ENCODE data around the gene PLB1.

PLB1 gene

GRCh38 chr2:28678175-28678855, 182.5 kb downstream of the PLB1 start:
- DNase-seq (ENCODE audit: insufficient read length, low spot score) (no peak), FAIRE-seq (no peak)
- TF ChIP-seq POU2F2 (IDR thresholded peaks at IDR 0.05; ENCODE audit: low read depth, low read length) (no peak), POLR2AphosphoS5 (IDR thresholded peaks at IDR 0.05; ENCODE audit: low read depth, low read length) (no peak), SPI1 (IDR thresholded peaks at IDR 0.05; ENCODE audit: low read depth, low read length) (no peak), PAX5 (IDR thresholded peaks at IDR 0.05; ENCODE audit: insufficient read depth, low read length, severe bottlenecking) (no peak), POLR2A (IDR thresholded peaks at IDR 0.05; ENCODE audit: low read depth, low read length) (no peak), TAF1 (IDR thresholded peaks at IDR 0.05; ENCODE audit: low read depth, low read length) (no peak)

- DNase-seq (ENCODE audit: insufficient read length, low spot score) = no peak
- no peak for FAIRE-seq
- TF ChIP-seq POLR2A (IDR thresholded peaks at IDR 0.05; ENCODE audit: low read depth, low read length) (no peak), POLR2AphosphoS5 (IDR thresholded peaks at IDR 0.05; ENCODE audit: low read depth, low read length) (no peak), POU2F2 (IDR thresholded peaks at IDR 0.05; ENCODE audit: low read depth, low read length) (no peak), PAX5 (IDR thresholded peaks at IDR 0.05; ENCODE audit: insufficient read depth, low read length, severe bottlenecking) (no peak), TAF1 (IDR thresholded peaks at IDR 0.05; ENCODE audit: low read depth, low read length) (no peak), SPI1 (IDR thresholded peaks at IDR 0.05; ENCODE audit: low read depth, low read length) (no peak)
Measured at GRCh38 chr2:28678944-28679343, 183.1 kb downstream of the PLB1 start.

DNA sequence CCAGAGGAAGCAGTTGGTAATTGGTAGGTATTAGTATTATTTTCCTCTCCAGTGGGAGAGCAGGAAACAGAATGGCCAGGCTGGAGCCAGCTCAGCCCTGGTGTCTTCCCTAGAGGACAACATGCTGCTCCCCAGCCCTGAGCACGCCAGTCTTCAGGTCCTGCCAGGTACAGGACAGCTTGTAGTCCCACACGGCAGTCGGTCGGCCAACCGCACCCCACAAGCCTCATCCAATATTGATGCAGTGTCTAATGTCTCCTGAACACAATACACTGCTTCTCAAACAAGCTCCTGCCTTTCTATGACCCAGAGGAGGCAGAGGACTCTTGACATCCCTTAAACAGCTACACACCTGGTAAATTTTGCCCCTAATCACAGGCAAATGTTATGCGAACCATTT, 184.8 kb downstream of the PLB1 start:
- DNase-seq (ENCODE audit: insufficient read length, low spot score) (no peak), FAIRE-seq (no peak)

DNA sequence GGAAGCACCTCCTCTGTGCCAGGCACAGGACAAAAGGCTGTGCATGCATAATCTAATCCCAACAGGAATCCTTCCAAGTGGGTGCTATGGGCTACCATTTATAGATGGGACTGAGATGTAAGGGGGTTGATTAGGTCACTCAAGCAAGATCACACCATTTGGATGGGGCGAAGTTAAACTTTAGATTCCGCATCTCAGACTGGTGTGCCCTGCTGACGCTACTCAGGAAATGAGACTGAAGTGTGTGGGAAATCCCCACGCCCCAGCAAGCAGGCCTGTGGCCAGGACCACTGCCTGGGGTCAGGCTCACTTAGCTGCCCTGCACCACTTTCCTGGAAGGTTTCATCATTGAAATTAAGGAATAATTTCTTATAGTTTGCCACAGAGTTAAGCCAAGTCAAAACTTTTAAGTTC, 185.3 kb downstream of the PLB1 start:
- peak; percentile 91 for FAIRE-seq

More for the DNA sequence above, 184.8 kb downstream of the PLB1 start:
- TF ChIP-seq POLR2A (IDR thresholded peaks at IDR 0.05; ENCODE audit: low read depth, low read length) (no peak), PAX5 (IDR thresholded peaks at IDR 0.05; ENCODE audit: insufficient read depth, low read length, severe bottlenecking) (no peak), POLR2AphosphoS5 (IDR thresholded peaks at IDR 0.05; ENCODE audit: low read depth, low read length) (no peak), POU2F2 (IDR thresholded peaks at IDR 0.05; ENCODE audit: low read depth, low read length) (no peak), SPI1 (IDR thresholded peaks at IDR 0.05; ENCODE audit: low read depth, low read length) (no peak), TAF1 (IDR thresholded peaks at IDR 0.05; ENCODE audit: low read depth, low read length) (no peak)

DNA sequence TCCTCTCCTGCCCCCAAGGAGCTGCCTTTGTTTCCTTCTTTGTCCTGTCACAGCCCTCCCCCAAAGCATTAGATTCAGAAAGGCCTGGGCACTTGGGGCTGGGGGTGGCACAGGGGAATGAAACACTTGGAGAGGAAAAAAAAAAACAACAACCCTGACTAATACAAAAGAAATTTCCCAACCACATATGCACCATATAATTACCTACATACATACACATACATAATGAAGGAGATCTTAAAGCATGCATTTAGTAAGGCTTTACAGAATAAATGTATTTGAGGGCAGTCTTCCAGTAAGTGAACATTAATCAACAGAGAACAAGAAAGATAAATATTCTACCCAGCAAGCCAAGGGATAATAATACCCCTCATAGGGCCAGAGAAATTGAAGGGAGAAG, 185.7 kb downstream of the PLB1 start:
- FAIRE-seq = no peak
- DNase-seq (ENCODE audit: insufficient read length, low spot score) = no peak
- TF ChIP-seq POLR2A (IDR thresholded peaks at IDR 0.05; ENCODE audit: low read depth, low read length) (no peak), PAX5 (IDR thresholded peaks at IDR 0.05; ENCODE audit: insufficient read depth, low read length, severe bottlenecking) (no peak), POU2F2 (IDR thresholded peaks at IDR 0.05; ENCODE audit: low read depth, low read length) (no peak), POLR2AphosphoS5 (IDR thresholded peaks at IDR 0.05; ENCODE audit: low read depth, low read length) (no peak), TAF1 (IDR thresholded peaks at IDR 0.05; ENCODE audit: low read depth, low read length) (no peak), SPI1 (IDR thresholded peaks at IDR 0.05; ENCODE audit: low read depth, low read length) (no peak)

More for the DNA sequence above, 185.3 kb downstream of the PLB1 start:
- peak; percentile 58 for DNase-seq (ENCODE audit: insufficient read length, low spot score)
- TF ChIP-seq PAX5 (IDR thresholded peaks at IDR 0.05; ENCODE audit: insufficient read depth, low read length, severe bottlenecking) = no peak
- TF ChIP-seq TAF1 (IDR thresholded peaks at IDR 0.05; ENCODE audit: low read depth, low read length) = no peak
- TF ChIP-seq POLR2A (IDR thresholded peaks at IDR 0.05; ENCODE audit: low read depth, low read length) = no peak
- no peak for TF ChIP-seq POLR2AphosphoS5 (IDR thresholded peaks at IDR 0.05; ENCODE audit: low read depth, low read length)
- 0 out of 2 replicates have a peak, but pooled peaks have one; percentile 24 for TF ChIP-seq POU2F2 (IDR thresholded peaks at IDR 0.05; ENCODE audit: low read depth, low read length)

DNA sequence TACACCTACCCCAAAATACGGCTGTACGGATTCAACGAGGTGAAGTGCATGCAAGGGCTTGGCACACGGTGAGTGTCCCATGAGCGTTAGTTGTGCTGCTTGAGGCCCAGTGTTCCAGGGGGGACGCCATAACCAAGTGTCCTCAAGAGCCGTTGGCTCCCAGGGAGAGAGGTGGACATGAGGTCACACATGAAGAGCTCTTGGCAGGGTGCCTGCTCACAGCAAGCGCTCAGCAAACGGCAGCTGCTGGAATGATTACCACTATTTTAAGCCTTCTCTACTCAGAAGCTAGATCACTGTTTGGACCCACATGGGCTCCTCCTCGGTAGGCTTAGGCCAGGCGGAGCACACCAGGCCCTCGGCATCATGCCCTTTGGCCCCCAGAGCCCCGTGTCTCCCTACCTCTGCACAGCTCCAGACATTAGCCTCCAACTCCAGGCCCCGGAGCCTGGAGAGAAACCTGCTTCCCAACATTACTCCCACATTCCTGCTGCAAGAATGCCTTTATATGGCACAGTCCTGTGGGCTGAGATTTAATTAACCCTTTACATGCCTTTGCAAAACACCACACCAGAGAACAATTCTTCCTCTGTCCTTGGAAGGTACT, 187.3 kb downstream of the PLB1 start:
- FAIRE-seq = no peak
- DNase-seq (ENCODE audit: insufficient read length, low spot score) = no peak
- TF ChIP-seq POLR2A (IDR thresholded peaks at IDR 0.05; ENCODE audit: low read depth, low read length) (no peak), TAF1 (IDR thresholded peaks at IDR 0.05; ENCODE audit: low read depth, low read length) (no peak), POU2F2 (IDR thresholded peaks at IDR 0.05; ENCODE audit: low read depth, low read length) (no peak), POLR2AphosphoS5 (IDR thresholded peaks at IDR 0.05; ENCODE audit: low read depth, low read length) (no peak), SPI1 (IDR thresholded peaks at IDR 0.05; ENCODE audit: low read depth, low read length) (no peak), PAX5 (IDR thresholded peaks at IDR 0.05; ENCODE audit: insufficient read depth, low read length, severe bottlenecking) (no peak)

GRCh38 chr2:28684142-28684858, 188.4 kb downstream of the PLB1 start:
- no peak for FAIRE-seq
- no peak for DNase-seq (ENCODE audit: insufficient read length, low spot score)
- no peak for TF ChIP-seq POLR2A (IDR thresholded peaks at IDR 0.05; ENCODE audit: low read depth, low read length)
- TF ChIP-seq PAX5 (IDR thresholded peaks at IDR 0.05; ENCODE audit: insufficient read depth, low read length, severe bottlenecking) = no peak
- TF ChIP-seq SPI1 (IDR thresholded peaks at IDR 0.05; ENCODE audit: low read depth, low read length) = no peak
- TF ChIP-seq POU2F2 (IDR thresholded peaks at IDR 0.05; ENCODE audit: low read depth, low read length) = no peak
- TF ChIP-seq POLR2AphosphoS5 (IDR thresholded peaks at IDR 0.05; ENCODE audit: low read depth, low read length) = no peak
- no peak for TF ChIP-seq TAF1 (IDR thresholded peaks at IDR 0.05; ENCODE audit: low read depth, low read length)

DNA sequence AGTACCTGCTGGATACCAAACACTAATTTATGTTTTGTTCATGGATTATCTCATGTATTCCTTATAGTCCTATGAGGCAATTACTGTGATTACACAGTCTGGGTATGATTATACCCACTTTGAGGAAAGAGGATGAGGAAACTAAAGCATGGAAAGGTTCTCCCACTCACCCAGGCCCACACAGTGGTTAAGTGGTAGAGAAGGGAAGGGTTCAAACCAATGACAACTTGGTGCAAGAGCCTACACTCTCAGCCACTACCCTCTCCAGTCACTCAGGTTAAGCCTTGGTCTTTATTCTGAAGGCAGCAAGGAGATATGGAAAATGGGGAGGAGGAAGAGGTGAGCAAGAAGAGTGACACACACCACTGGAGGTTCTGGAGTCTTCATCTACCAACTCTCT, 191.3 kb downstream of the PLB1 start:
- TF ChIP-seq SPI1 (IDR thresholded peaks at IDR 0.05; ENCODE audit: low read depth, low read length) (no peak), POLR2AphosphoS5 (IDR thresholded peaks at IDR 0.05; ENCODE audit: low read depth, low read length) (no peak), PAX5 (IDR thresholded peaks at IDR 0.05; ENCODE audit: insufficient read depth, low read length, severe bottlenecking) (no peak), POU2F2 (IDR thresholded peaks at IDR 0.05; ENCODE audit: low read depth, low read length) (no peak), POLR2A (IDR thresholded peaks at IDR 0.05; ENCODE audit: low read depth, low read length) (no peak), TAF1 (IDR thresholded peaks at IDR 0.05; ENCODE audit: low read depth, low read length) (no peak)
- DNase-seq (ENCODE audit: insufficient read length, low spot score) (no peak), FAIRE-seq (no peak)

Measured in GM12891 (cell line).